ENCODE measurements around the gene VCAN. TPM values are rescaled to one million over a fixed set of nuclear protein-coding genes. Genes with fewer than 3 reads are reported as not detected.

VCAN gene
- total and polyA plus RNA-seq, 2 donors (not counting 1 experiment from before 2014, with no cell fraction given) = 2.0 TPM; not detected in 1

GRCh38 chr5:83487155-83487554 lies 15.6 kb downstream of the VCAN start:
- no peaks in the 10 kb centered on the region for H3K79me2 ChIP-seq (ENCODE audit: control insufficient read depth, insufficient read depth, low read length)
- no peaks in the 10 kb centered on the region for H3K36me3 ChIP-seq (replicated peaks in 1 of 2; ENCODE audit: control extremely low read depth in 1 of 2, control insufficient read depth in 1 of 2, extremely low read depth in 1 of 2, insufficient read depth in 2 of 2, low read length in 1 of 2)
- Mint-ChIP-seq H3K27me3 (peaks cover 4% of the 10 kb centered on the region), H3K9me3 (ENCODE audit: insufficient read depth) (no peaks in the 10 kb centered on the region), H3K27ac (no peak overlapping the region), H3K4me1 (no peaks in the 10 kb centered on the region), H3K4me3 (no peak overlapping the region)
- ATAC-seq (ENCODE audit: low read depth) (no peak), DNase-seq (no peak)
- no peak overlapping the region for H3K4me3 ChIP-seq (ENCODE audit: control extremely low read depth in 1 of 5, extremely low read depth in 1 of 5, insufficient read depth in 1 of 5, low read depth in 2 of 5, low read length in 4 of 5)
- H3K4me1 ChIP-seq (ENCODE audit: control insufficient read depth in 2 of 2, insufficient read depth in 2 of 2, low read length in 2 of 2) = no peaks in the 10 kb centered on the region
- TF ChIP-seq, protein P1, sequence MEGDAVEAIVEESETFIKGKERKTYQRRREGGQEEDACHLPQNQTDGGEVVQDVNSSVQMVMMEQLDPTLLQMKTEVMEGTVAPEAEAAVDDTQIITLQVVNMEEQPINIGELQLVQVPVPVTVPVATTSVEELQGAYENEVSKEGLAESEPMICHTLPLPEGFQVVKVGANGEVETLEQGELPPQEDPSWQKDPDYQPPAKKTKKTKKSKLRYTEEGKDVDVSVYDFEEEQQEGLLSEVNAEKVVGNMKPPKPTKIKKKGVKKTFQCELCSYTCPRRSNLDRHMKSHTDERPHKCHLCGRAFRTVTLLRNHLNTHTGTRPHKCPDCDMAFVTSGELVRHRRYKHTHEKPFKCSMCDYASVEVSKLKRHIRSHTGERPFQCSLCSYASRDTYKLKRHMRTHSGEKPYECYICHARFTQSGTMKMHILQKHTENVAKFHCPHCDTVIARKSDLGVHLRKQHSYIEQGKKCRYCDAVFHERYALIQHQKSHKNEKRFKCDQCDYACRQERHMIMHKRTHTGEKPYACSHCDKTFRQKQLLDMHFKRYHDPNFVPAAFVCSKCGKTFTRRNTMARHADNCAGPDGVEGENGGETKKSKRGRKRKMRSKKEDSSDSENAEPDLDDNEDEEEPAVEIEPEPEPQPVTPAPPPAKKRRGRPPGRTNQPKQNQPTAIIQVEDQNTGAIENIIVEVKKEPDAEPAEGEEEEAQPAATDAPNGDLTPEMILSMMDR (IDR thresholded peaks at IDR 0.05) = no peak
- no peak for TF ChIP-seq EZH2 (IDR thresholded peaks at IDR 0.05; ENCODE audit: borderline replicate concordance, insufficient read depth, low read depth, low read length, poor library complexity, severe bottlenecking)
- H3K4me2 ChIP-seq (replicated peaks; ENCODE audit: low read depth, low read length, poor library complexity, severe bottlenecking) = no peak overlapping the region
- ChIA-PET POLR2A (no interaction called here), CTCF (no interaction called here)
- no peaks in the 10 kb centered on the region for H3K9me3 ChIP-seq (ENCODE audit: control extremely low read depth in 1 of 3, control insufficient read depth in 2 of 3, insufficient read depth in 1 of 3, low read length in 2 of 3)
- no peak overlapping the region for H3K9ac ChIP-seq (ENCODE audit: low read length)
- no peaks in the 10 kb centered on the region for H4K20me1 ChIP-seq (ENCODE audit: control insufficient read depth, insufficient read depth, low read length, poor library complexity, severe bottlenecking)
- H3K27ac ChIP-seq (ENCODE audit: low read length in 2 of 2) = no peak overlapping the region
- intact Hi-C loops (cut with micrococcal nuclease) = no loop called here
- WGBS (ENCODE audit: insufficient coverage) = no CpG with 5 or more reads among the region's 1 CpG
- H2AFZ ChIP-seq (ENCODE audit: insufficient read depth, low read depth, low read length, poor library complexity, severe bottlenecking) = no peak overlapping the region
- peaks cover 0 to 2% (median 0%) of the 10 kb centered on the region in 4 experiments for H3K27me3 ChIP-seq (replicated peaks in 1 of 4; ENCODE audit: control extremely low read depth in 1 of 4, control insufficient read depth in 3 of 4, insufficient read depth in 4 of 4, low read length in 3 of 4)

DNA sequence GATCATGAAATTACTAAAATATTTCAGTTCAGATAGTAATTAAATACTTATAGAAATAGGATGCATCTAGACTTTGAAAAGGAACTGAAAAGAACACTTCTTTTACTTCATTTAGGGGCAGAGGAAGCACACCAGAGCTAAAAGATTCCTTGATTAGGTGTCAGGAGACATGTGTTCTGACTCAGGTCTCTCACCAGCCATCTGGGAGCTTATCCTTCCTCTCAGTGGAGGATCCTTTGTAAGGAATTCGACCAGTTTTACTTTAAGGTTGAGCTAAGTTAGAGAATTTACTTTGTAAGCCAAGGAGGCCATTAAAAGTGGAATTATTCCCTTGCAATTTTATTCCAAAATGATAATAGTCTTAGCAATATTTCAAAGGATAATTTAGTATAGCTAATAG lies 16.7 kb downstream of the VCAN start:
- Histone ChIP-seq H3K4me1 (ENCODE audit: control insufficient read depth in 2 of 2, insufficient read depth in 2 of 2, low read length in 2 of 2) (no peaks in the 10 kb centered on the region), H3K4me2 (replicated peaks; ENCODE audit: low read depth, low read length, poor library complexity, severe bottlenecking) (no peak overlapping the region), H3K36me3 (replicated peaks in 1 of 2; ENCODE audit: control extremely low read depth in 1 of 2, control insufficient read depth in 1 of 2, extremely low read depth in 1 of 2, insufficient read depth in 2 of 2, low read length in 1 of 2) (no peaks in the 10 kb centered on the region), H3K9me3 (ENCODE audit: control extremely low read depth in 1 of 3, control insufficient read depth in 2 of 3, insufficient read depth in 1 of 3, low read length in 2 of 3) (no peaks in the 10 kb centered on the region), H3K9ac (ENCODE audit: low read length) (no peak overlapping the region), H3K4me3 (ENCODE audit: control extremely low read depth in 1 of 5, extremely low read depth in 1 of 5, insufficient read depth in 1 of 5, low read depth in 2 of 5, low read length in 4 of 5) (no peak overlapping the region), H4K20me1 (ENCODE audit: control insufficient read depth, insufficient read depth, low read length, poor library complexity, severe bottlenecking) (no peaks in the 10 kb centered on the region), H2AFZ (ENCODE audit: insufficient read depth, low read depth, low read length, poor library complexity, severe bottlenecking) (no peak overlapping the region), H3K79me2 (ENCODE audit: control insufficient read depth, insufficient read depth, low read length) (no peaks in the 10 kb centered on the region), H3K27ac (ENCODE audit: low read length in 2 of 2) (no peak overlapping the region), H3K27me3 (replicated peaks in 1 of 4; ENCODE audit: control extremely low read depth in 1 of 4, control insufficient read depth in 3 of 4, insufficient read depth in 4 of 4, low read length in 3 of 4) (no peaks in the 10 kb centered on the region)
- WGBS (ENCODE audit: insufficient coverage) = no CpG with 5 or more reads among the region's 1 CpG
- no peak overlapping the region for H3K4me3 Mint-ChIP-seq
- H3K4me1 Mint-ChIP-seq = no peaks in the 10 kb centered on the region
- H3K27me3 Mint-ChIP-seq = peaks cover 4% of the 10 kb centered on the region
- H3K9me3 Mint-ChIP-seq (ENCODE audit: insufficient read depth) = no peaks in the 10 kb centered on the region
- TF ChIP-seq, protein P1 (IDR thresholded peaks at IDR 0.05) = no peak
- TF ChIP-seq EZH2 (IDR thresholded peaks at IDR 0.05; ENCODE audit: borderline replicate concordance, insufficient read depth, low read depth, low read length, poor library complexity, severe bottlenecking) = no peak
- ATAC-seq (ENCODE audit: low read depth) (no peak), DNase-seq (no peak)
- no peak overlapping the region for H3K27ac Mint-ChIP-seq
- CTCF ChIA-PET = no interaction called here
- POLR2A ChIA-PET = no interaction called here
- intact Hi-C loops (cut with micrococcal nuclease) = no loop called here

Data from B cell (primary cell).